ENCODE results near the gene ROBO1. TPM values are rescaled to one million over a fixed set of nuclear protein-coding genes. Genes with fewer than 3 reads are reported as not detected.
A peak's percentile ranks its signal among the peaks of the same experiment; 100 is the strongest.

ROBO1 gene
- total RNA-seq, 1 donor from 2014 or later, result 19.4 TPM

GRCh38 chr3:78875436-78875835 lies 892.4 kb downstream of the ROBO1 start:
- no peak for DNase-seq (ENCODE audit: low read depth)
- H3K4me3 ChIP-seq (ENCODE audit: low read depth, low read length), result no peak overlapping the region
- TF ChIP-seq CTCF (conservative IDR thresholded peaks at IDR 0.05; ENCODE audit: low read depth, low read length), result no peak

DNA sequence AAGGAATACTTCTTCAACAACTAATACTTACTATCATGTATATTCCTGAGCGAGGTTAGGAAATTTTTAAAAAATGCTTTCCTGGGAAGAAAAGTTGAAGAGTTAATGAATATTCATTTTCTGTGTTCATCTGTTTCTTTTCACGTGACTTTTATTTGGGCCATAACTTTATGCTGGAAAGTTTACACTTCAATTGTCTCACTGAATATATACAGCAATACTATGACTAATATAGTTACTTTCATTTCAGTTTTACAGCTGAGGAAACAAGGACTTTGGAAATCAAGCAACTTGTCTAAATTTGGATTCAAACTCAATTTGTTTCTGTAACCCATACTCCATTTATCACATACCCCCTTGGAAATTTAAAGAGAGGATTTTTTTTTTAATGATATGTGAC lies 894.2 kb downstream of the ROBO1 start:
- no peak overlapping the region for H3K4me3 ChIP-seq (ENCODE audit: low read depth, low read length)
- DNase-seq (ENCODE audit: low read depth), result no peak
- no peak for TF ChIP-seq CTCF (conservative IDR thresholded peaks at IDR 0.05; ENCODE audit: low read depth, low read length)

DNA sequence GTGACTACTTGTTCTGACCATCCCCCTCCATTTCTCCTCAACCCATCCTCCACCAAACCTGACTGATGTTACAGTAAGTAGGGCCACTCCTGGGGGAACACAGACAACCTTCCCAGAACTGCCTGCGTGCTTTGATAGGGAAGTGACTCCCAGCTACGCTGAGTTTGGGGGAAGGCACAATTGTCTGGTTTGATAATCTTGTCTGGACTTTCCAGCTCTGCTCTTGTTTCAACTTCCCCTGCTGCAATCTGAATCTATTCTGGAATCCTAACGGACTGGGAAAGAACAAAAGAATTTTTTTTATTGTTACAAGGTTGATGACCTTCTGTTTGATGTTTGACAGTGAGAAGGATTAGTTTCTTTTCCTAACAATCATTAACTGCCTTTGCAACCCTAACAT lies 895.6 kb downstream of the ROBO1 start:
- TF ChIP-seq CTCF (conservative IDR thresholded peaks at IDR 0.05; ENCODE audit: low read depth, low read length), result no peak
- H3K4me3 ChIP-seq (ENCODE audit: low read depth, low read length), result no peak overlapping the region
- peak; percentile 26 for DNase-seq (ENCODE audit: low read depth)

DNA sequence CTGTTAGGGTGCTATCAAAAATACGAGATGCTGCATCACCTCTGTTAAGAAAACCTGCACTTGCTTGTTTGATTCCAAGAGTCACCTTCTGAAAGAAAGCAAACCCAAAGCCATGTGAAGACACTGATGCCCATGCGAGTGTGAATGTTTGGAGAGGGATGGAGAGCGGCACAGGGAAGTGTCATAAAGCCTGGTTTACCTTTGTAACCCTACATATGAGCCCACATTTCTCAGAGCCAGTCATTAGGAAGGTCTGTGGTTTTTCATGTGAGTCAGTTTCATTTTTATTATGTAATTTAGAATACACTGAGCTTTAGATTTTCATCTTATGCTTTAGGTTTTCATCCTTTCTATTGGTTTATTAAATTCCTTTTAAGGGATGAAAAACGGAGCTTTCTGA lies 896.8 kb downstream of the ROBO1 start:
- H3K4me3 ChIP-seq (ENCODE audit: low read depth, low read length), result no peak overlapping the region
- no peak for DNase-seq (ENCODE audit: low read depth)
- no peak for TF ChIP-seq CTCF (conservative IDR thresholded peaks at IDR 0.05; ENCODE audit: low read depth, low read length)

- no peak for TF ChIP-seq CTCF (conservative IDR thresholded peaks at IDR 0.05; ENCODE audit: low read depth, low read length)
- no peak for DNase-seq (ENCODE audit: low read depth)
- no peak overlapping the region for H3K4me3 ChIP-seq (ENCODE audit: low read depth, low read length)
These were observed 897.3 kb downstream of the ROBO1 start for GRCh38 chr3:78870484-78870883.

DNA sequence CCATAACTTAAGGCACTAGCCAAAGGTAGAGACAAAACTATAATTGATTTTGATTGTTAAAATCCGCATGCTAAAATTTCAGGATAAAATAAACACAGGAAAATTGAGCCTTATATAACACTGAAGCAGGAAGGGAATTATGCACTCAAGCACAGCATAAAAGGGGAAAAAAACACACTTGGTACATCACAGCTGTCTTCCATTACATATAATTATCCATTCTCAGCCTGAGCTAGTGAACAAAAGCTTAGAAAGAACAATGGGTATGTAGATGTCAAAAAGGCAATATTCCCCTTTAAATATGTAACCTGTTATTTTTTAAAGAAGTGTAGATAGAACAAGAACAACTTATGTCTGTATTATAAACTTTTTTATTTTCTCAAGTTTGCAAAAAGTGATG lies 899.2 kb downstream of the ROBO1 start:
- H3K4me3 ChIP-seq (ENCODE audit: low read depth, low read length), result no peak overlapping the region
- TF ChIP-seq CTCF (conservative IDR thresholded peaks at IDR 0.05; ENCODE audit: low read depth, low read length), result no peak
- DNase-seq (ENCODE audit: low read depth), result no peak

DNA sequence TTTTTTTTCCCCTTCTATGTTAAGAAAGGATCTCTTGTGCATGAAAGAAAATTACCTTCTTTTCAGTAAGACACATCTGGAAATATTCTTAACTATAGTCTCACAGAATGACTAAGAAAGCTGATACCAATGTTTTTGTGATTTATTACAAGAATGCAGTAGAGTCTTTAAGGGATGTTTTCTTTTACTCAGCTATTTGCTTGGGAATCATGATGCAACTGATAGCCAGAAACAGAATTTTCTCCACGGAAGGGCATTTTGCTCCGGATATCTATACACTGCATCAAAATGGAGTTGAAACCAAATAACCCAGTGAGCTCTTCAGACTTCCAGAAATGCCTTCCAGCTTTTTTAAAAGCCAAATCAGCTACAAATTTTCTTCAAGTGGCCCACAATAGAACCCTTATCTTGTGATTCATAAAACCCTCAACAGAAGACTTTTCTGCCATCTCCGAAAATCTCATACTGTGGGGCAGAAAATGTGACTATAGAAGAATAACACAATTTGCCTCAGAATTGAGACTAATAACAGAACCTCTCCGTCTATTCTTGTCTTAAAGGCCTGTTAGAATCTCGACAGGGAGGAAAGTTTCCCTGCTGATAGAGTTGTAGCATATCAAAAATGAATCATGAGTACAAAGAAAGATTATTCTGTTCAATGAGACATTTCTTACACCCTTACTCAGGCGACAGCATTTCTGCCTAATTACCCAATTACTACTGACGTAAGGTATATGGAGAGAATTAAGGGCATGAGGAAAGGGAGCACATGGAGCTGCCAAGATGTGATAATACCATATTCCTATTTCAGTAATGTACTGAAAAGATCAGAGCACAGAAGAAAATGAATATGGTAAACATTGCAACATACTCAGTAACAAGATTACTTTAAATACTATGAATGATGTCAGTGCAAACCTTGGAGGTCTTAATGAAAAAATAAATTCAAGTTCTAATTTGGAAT lies 900.1 kb downstream of the ROBO1 start:
- H3K4me3 ChIP-seq (ENCODE audit: low read depth, low read length), result no peak overlapping the region
- DNase-seq (ENCODE audit: low read depth), result no peak
- TF ChIP-seq CTCF (conservative IDR thresholded peaks at IDR 0.05; ENCODE audit: low read depth, low read length), result no peak

All from epithelial cell of proximal tubule (primary cell).